T-cell (primary cell): Measurements from ENCODE around the gene CDC42SE2. TPM values are rescaled to one million over a fixed set of nuclear protein-coding genes. Genes with fewer than 3 reads are reported as not detected.

ENCODE experiments used
- ATAC-seq, 4 experiments: fragments of 200-7000 bp in 3 of 4; fragments of 150-1000 bp in 1 of 4; cut with Tn5 transposase; replicated peaks in 1 of 4; 1 replicate in 3 of 4; 2 replicates in 1 of 4; pipeline ENCODE4 v1.10.0; 2021; ENCODE audit warnings: moderate library complexity in 3 of 4, mild to moderate bottlenecking in 2 of 4, moderate number of reproducible peaks in 1 of 4
- CTCF ChIA-PET, 2 donors: fragments of 300-600 bp; sonication (Branson Sonifier 250); formaldehyde crosslinking; loops; one replicate each; lab custom pipeline; 2022; ENCODE audit warnings: antibody characterized with exemption in 2 of 2; lab: Charles Lee
- POLR2A ChIA-PET, 2 donors: fragments of 300-600 bp; sonication (Branson Sonifier 250); formaldehyde crosslinking; loops; one replicate each; lab custom pipeline; 2022; ENCODE audit warnings: antibody characterized with exemption in 2 of 2; lab: Charles Lee
- DNase-seq, 35 experiments: peaks; one replicate each; pipeline versions ENCODE4 v3.0.0 to v3.0.0-alpha.2; 2013 to 2023
- H3K27ac ChIP-seq: one replicate; pipeline ENCODE4 v1.5.1; 2013; ENCODE audit warnings: low read length
- H3K27me3 ChIP-seq, 2 experiments: replicated peaks in 1 of 2; 1 replicate in 1 of 2; 2 replicates in 1 of 2; pipeline versions ENCODE4 v1.6.1 to v1.7.0; 2013; ENCODE audit warnings: low read length in 1 of 2, mixed read lengths in 1 of 2; ENCODE audit not compliant: control insufficient read depth in 2 of 2, insufficient read depth in 2 of 2; ENCODE audit errors: extremely low read depth in 1 of 2
- H3K36me3 ChIP-seq, 2 donors: 1 replicate in 1 of 2; 2 replicates in 1 of 2; pipeline versions ENCODE4 v1.6.1 to v1.7.0; 2013; ENCODE audit warnings: low read length in 1 of 2; ENCODE audit not compliant: control insufficient read depth in 2 of 2, insufficient read depth in 1 of 2; ENCODE audit errors: extremely low read depth in 1 of 2
- H3K4me1 ChIP-seq, 2 experiments: 1 replicate in 1 of 2; 2 replicates in 1 of 2; pipeline versions ENCODE4 v1.6.1 to v1.7.0; 2013; ENCODE audit warnings: low read length in 2 of 2, mixed read lengths in 1 of 2; ENCODE audit not compliant: insufficient read depth in 2 of 2, control insufficient read depth in 1 of 2; ENCODE audit errors: extremely low read depth in 1 of 2
- H3K4me3 ChIP-seq, 2 donors: 1 replicate in 1 of 2; 2 replicates in 1 of 2; pipeline versions ENCODE4 v1.5.1 to v1.7.0; 2013; ENCODE audit warnings: mild to moderate bottlenecking in 2 of 2, low read length in 1 of 2, moderate library complexity in 1 of 2; ENCODE audit not compliant: control insufficient read depth in 1 of 2; ENCODE audit errors: extremely low read depth in 1 of 2
- H3K9me3 ChIP-seq: 2 replicates; pipeline ENCODE4 v1.7.0; 2013
- H3K27ac Mint-ChIP-seq, 2 donors: one replicate each; pipeline ENCODE4 v1.8.0; 2020 to 2021; ENCODE audit warnings: mild to moderate bottlenecking in 2 of 2, mixed read lengths in 2 of 2
- H3K27me3 Mint-ChIP-seq, 2 donors: one replicate each; pipeline ENCODE4 v1.8.0; 2021 to 2022; ENCODE audit warnings: mixed read lengths in 2 of 2
- H3K36me3 Mint-ChIP-seq: one replicate; pipeline ENCODE4 v1.8.0; 2021; ENCODE audit warnings: mixed read lengths
- H3K4me1 Mint-ChIP-seq, 3 donors: one replicate each; pipeline ENCODE4 v1.8.0; 2020 to 2022; ENCODE audit warnings: mixed read lengths in 3 of 3, mild to moderate bottlenecking in 1 of 3
- H3K4me3 Mint-ChIP-seq, 3 donors: one replicate each; pipeline ENCODE4 v1.8.0; 2020 to 2022; ENCODE audit warnings: mild to moderate bottlenecking in 3 of 3, mixed read lengths in 3 of 3, moderate library complexity in 3 of 3
- H3K9me3 Mint-ChIP-seq, 3 donors: one replicate each; pipeline ENCODE4 v1.8.0; 2020 to 2022; ENCODE audit warnings: mixed read lengths in 3 of 3
- WGBS: methylation state at CpG from one replicate; pipeline ENCODE4 v1.1.5; 2013; ENCODE audit warnings: missing lambda C conversion rate; ENCODE audit not compliant: insufficient coverage; 5-methylcytosine and 5-hydroxymethylcytosine counted together
- total RNA-seq, 35 experiments: library from RNA in 6 of 35; stranded (reverse) in 6 of 35; fragments of 120-200 nt in 1 of 35; gene quantifications; one replicate each; pipeline versions ENCODE4 v1.2.1 to v1.2.4 and lab custom pipeline; 2013 to 2026

The CDC42SE2 gene, protein sequence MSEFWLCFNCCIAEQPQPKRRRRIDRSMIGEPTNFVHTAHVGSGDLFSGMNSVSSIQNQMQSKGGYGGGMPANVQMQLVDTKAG
- total RNA-seq: 100 to 1,000 TPM; 229 to 259 (median 238) TPM
- total RNA-seq (2013): 341 TPM
- 249 to 913 (median 509) reads per million in 29 experiments for total RNA-seq (lab: John Stamatoyannopoulos, UW)

DNA sequence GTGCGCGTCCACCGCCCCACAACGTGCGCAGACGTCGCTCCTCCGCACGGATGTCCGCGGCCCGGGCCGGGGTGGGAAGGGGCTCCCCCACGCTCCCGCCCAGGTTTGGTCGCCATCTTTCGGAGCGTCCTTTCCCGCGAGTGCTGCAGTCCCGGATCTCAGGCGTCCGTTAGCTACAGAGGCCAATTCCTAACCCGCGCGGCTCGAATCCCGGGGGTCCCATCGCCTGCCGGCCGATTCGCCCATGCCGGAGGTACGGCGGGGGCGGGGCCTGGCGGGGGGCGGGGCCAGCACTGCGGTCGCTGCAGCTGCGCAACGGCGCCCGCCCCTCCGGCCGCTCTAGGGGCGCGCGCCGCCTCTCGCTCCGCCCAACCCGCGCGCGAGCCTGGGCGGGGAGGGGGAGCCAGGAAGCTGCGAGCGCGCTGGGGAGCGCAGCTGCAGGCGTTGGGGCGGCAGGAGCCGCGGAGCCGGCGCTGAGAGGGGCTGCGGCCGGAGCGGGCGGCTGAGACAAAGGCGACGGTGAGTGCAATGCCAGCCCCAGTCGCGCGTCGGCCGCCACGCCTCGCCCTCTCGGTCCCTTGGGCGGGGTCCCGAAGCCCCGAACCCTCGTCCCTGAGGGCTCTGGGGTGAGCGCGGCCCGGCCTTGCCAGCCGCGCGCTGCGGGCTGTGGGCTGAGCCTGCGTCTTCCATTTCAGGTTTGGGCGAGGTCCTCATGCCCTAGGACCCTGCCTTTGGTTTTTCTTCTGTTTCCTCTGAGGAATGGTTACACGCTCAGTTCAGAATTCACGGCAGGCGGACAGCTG lies at the start of gene CDC42SE2:
TSS of gene CDC42SE2 (plus strand) at position 406 of the 803 bp plus-strand sequence. CDS start 95,441 bp downstream, outside the sequence.
- Mint-ChIP-seq H3K9me3 (no peaks in the 10 kb centered on the region), H3K27ac (peak within 1 kb of the TSS; percentile 92 to 94), H3K27me3 (no peaks in the 10 kb centered on the region), H3K36me3 (peaks cover 18% of the 10 kb centered on the region), H3K4me3 (peak within 1 kb of the TSS; percentile 85 to 94 (median 91)), H3K4me1 (peaks cover 45 to 59% (median 56%) of the 10 kb centered on the region in 3 donors)
- POLR2A ChIA-PET: interaction anchor here (0.5 to 6.7 kb wide), 25 partner anchors 9 to 128 kb away, joined by 3 to 91 read pairs (median 6); partner anchors contain the start of gene HINT1 (in 1 of the 2)
- ATAC-seq: peak; percentile 89 to 93 (median 90)
- CTCF ChIA-PET: interaction anchor here (0.6 to 3.6 kb wide), 21 partner anchors 8 to 132 kb away, joined by 3 to 39 read pairs (median 4); partner anchors contain the start of gene HINT1 (in 1 of the 2)
- peak within 1 kb of the TSS; percentile 85 to 96 for H3K4me3 ChIP-seq
- no peaks in the 10 kb centered on the region for H3K27me3 ChIP-seq
- H3K9me3 ChIP-seq: no peaks in the 10 kb centered on the region
- peak within 1 kb of the TSS; percentile 95 for H3K27ac ChIP-seq
- peaks cover 30 to 37% of the 10 kb centered on the region in 2 experiments for H3K4me1 ChIP-seq
- under 1% methylated on average over 77 of the region's 97 CpGs for WGBS
- H3K36me3 ChIP-seq: peaks cover 0 to 2% of the 10 kb centered on the region in 2 donors
- DNase-seq: peak; percentile 74 to 94 (median 84)

DNA sequence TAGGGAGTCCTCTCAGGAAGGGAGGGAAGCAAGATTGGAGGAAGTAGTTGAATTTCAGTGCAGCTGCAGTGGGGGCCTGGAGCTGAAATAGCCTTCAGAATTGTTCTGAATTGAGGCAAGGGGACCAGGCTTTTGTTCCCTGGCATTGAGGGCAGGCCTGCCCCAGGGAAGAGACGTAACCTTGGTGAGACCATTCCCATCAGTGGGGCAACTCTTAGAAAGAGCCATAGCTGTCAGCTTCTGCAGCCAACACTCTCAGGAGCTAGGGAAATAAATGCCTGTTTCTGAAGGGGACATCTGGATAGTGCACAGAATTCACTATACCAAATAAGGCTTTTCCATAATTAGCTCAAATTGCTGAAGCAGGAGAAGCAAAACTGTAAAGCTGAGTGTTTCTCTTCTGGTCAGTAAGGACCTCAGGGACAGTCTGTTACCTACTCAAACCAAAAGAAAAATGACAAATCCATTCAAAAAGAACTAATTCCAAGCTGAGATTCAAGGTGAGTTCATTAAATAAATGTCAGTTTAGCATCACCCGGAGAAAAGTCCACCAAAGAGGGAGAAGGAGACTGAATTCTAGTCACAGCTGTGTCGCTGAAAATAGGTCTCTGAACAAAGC lies 49.1 kb upstream of the CDC42SE2 start:
- Mint-ChIP-seq H3K4me1 (peaks cover 40 to 64% (median 55%) of the 10 kb centered on the region in 3 donors), H3K4me3 (no peak overlapping the region), H3K9me3 (no peaks in the 10 kb centered on the region), H3K36me3 (no peaks in the 10 kb centered on the region), H3K27ac (peak overlapping the region; percentile 16 to 31), H3K27me3 (no peaks in the 10 kb centered on the region)
- DNase-seq (no peak), ATAC-seq (no peak)
- Histone ChIP-seq H3K4me1 (peaks cover 20 to 21% of the 10 kb centered on the region in 2 experiments), H3K27me3 (no peaks in the 10 kb centered on the region), H3K36me3 (no peaks in the 10 kb centered on the region), H3K4me3 (no peak overlapping the region), H3K9me3 (no peaks in the 10 kb centered on the region), H3K27ac (no peak overlapping the region)
- WGBS: 89% methylated on average over 3 of the region's 3 CpGs
- ChIA-PET POLR2A (interaction anchor here (0.5 to 0.8 kb wide), 5 partner anchors 9 to 51 kb away, joined by 3 to 12 read pairs (median 5); no protein-coding TSS in a partner anchor), CTCF (interaction anchor here in 1 of 2 donors (0.6 kb wide), 1 partner anchor 18 kb away, joined by 4 read pairs; no protein-coding TSS in a partner anchor)

DNA sequence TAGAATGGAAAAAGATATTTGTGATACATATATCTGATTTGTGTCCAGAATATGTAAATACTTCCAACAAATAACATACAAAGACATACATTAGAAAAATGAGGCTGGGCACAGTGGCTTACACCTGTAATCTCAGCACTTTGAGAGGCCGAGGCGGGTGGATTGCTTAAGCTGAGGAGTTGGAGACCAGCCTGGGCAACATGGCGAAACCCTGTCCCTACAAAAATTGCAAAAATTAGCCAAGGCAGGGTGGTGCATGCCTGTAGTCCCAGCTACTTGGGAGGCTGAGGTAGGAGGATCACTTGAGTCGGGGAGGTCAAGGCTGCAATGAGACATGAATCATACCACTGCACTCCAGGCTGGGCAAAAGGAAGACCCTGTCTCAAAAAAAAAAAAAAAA lies 46.1 kb upstream of the CDC42SE2 start:
- Mint-ChIP-seq H3K4me3 (no peak overlapping the region), H3K36me3 (peaks cover 5% of the 10 kb centered on the region), H3K27me3 (no peaks in the 10 kb centered on the region), H3K27ac (no peak overlapping the region), H3K4me1 (peaks cover 30 to 48% (median 36%) of the 10 kb centered on the region in 3 donors), H3K9me3 (no peaks in the 10 kb centered on the region)
- ChIA-PET POLR2A (no interaction called here), CTCF (no interaction called here)
- Histone ChIP-seq H3K4me3 (no peak overlapping the region), H3K9me3 (no peaks in the 10 kb centered on the region), H3K4me1 (peaks cover 2 to 5% of the 10 kb centered on the region in 2 experiments), H3K27ac (no peak overlapping the region), H3K36me3 (no peaks in the 10 kb centered on the region), H3K27me3 (no peaks in the 10 kb centered on the region)
- 80% methylated on average over 1 of the region's 4 CpGs for WGBS
- DNase-seq (no peak), ATAC-seq (no peak)

DNA sequence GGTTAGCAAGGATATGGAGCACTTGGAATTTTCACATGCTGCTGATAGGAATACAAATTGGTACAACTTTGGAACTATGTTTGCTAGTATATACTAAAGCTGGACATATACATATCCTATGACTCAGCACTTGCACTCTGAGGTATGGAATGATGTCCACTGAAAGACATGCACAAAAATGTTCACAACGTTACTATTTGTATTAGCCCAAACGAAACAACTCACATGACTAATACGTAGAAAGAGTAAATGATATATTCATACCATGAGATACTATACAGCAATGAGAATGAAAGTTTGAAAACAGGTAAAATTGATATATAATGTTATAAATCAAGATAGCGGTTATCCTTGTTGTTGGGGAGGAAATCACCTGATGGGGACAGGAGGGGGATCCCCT lies 45.5 kb upstream of the CDC42SE2 start:
- Histone ChIP-seq H3K9me3 (no peaks in the 10 kb centered on the region), H3K27me3 (no peaks in the 10 kb centered on the region), H3K27ac (no peak overlapping the region), H3K4me1 (peaks cover 2 to 5% of the 10 kb centered on the region in 2 experiments), H3K36me3 (no peaks in the 10 kb centered on the region), H3K4me3 (no peak overlapping the region)
- H3K27me3 Mint-ChIP-seq: no peaks in the 10 kb centered on the region
- H3K36me3 Mint-ChIP-seq: peaks cover 5% of the 10 kb centered on the region
- no peak for DNase-seq
- no peak for ATAC-seq
- no peak overlapping the region for H3K27ac Mint-ChIP-seq
- H3K4me3 Mint-ChIP-seq: no peak overlapping the region
- ChIA-PET CTCF (no interaction called here), POLR2A (interaction anchor here in 1 of 2 donors (0.9 kb wide), 1 partner anchor 22 kb away, joined by 3 read pairs; no protein-coding TSS in a partner anchor)
- WGBS: no CpG with 5 or more reads among the region's 4 CpGs
- H3K4me1 Mint-ChIP-seq: peaks cover 29 to 48% (median 38%) of the 10 kb centered on the region in 3 donors
- no peaks in the 10 kb centered on the region for H3K9me3 Mint-ChIP-seq

DNA sequence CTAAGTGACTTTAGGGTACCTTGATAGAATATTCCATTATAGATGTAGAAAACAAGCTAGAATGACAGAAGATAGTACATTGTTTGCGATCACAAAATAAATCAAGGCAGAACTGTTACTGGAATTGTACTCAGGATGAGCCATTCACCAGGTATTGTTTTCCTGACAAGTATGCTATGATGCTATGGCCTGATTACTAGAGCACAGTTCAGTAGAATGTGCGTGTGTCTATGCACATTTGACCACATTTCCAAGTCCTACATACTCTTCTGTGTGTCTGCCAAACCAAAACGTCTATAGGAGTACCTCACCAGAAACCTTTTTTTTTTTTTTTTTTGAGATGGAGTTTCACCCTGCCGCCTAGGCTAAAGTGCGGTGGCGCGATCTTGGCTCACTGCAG lies 43.3 kb upstream of the CDC42SE2 start:
- Mint-ChIP-seq H3K4me3 (no peak overlapping the region), H3K36me3 (peaks cover 5% of the 10 kb centered on the region), H3K27me3 (no peaks in the 10 kb centered on the region), H3K9me3 (no peaks in the 10 kb centered on the region), H3K27ac (no peak overlapping the region), H3K4me1 (peaks cover 15 to 30% (median 23%) of the 10 kb centered on the region in 3 donors)
- ATAC-seq (no peak), DNase-seq (no peak)
- H3K27ac ChIP-seq: no peak overlapping the region
- WGBS: no CpG with 5 or more reads among the region's 7 CpGs
- H3K27me3 ChIP-seq: no peaks in the 10 kb centered on the region
- H3K4me3 ChIP-seq: no peak overlapping the region
- H3K36me3 ChIP-seq: no peaks in the 10 kb centered on the region
- no peaks in the 10 kb centered on the region for H3K9me3 ChIP-seq
- ChIA-PET CTCF (interaction anchor here (0.7 to 1.0 kb wide), 2 partner anchors 11 to 169 kb away, joined by 3 to 4 read pairs; no protein-coding TSS in a partner anchor), POLR2A (interaction anchor here in 1 of 2 donors (1.4 kb wide), 1 partner anchor 11 kb away, joined by 5 read pairs; no protein-coding TSS in a partner anchor)
- peaks cover 5 to 13% of the 10 kb centered on the region in 2 experiments for H3K4me1 ChIP-seq
